GM23338 (cell line): ENCODE results near the gene NPAS3. TPM values are rescaled to one million over a fixed set of nuclear protein-coding genes. Genes with fewer than 3 reads are reported as not detected.

Experiments
- ATAC-seq: fragments of 200-7000 bp; cut with Tn5 transposase; 3 replicates; pipeline ENCODE4 v1.9.1; 2020
- DNase-seq: peaks from one replicate; pipeline ENCODE4 v3.0.0-alpha.2; 2015; ENCODE audit warnings: low spot score
- H2AFZ ChIP-seq: fragments of 200-600 bp; sonication (generic); 2 replicates; pipeline ENCODE4 v1.8.0; 2016; ENCODE audit warnings: antibody characterized with exemption, mild to moderate bottlenecking, moderate library complexity
- H3F3A ChIP-seq: fragments of 200-600 bp; sonication (generic); replicated peaks from 2 replicates; pipeline ENCODE4 v1.8.0; 2017; ENCODE audit warnings: antibody characterized with exemption, mixed run types, low read depth
- H3K27ac ChIP-seq: fragments of 200-600 bp; sonication (generic); 2 replicates; pipeline ENCODE4 v1.6.1; 2016; ENCODE audit warnings: low read depth
- H3K27me3 ChIP-seq: fragments of 200-600 bp; sonication (generic); 2 replicates; pipeline ENCODE4 v1.8.0; 2016; ENCODE audit warnings: mild to moderate bottlenecking, mixed run types, moderate library complexity; ENCODE audit not compliant: insufficient read depth
- H3K36me3 ChIP-seq: fragments of 200-600 bp; sonication (generic); 2 replicates; pipeline ENCODE4 v1.8.0; 2016; ENCODE audit warnings: mild to moderate bottlenecking; ENCODE audit not compliant: insufficient read depth
- H3K4me1 ChIP-seq: fragments of 200-600 bp; sonication (generic); 2 replicates; pipeline ENCODE4 v1.8.0; 2016; ENCODE audit warnings: mild to moderate bottlenecking, moderate library complexity; ENCODE audit not compliant: insufficient read depth
- H3K4me2 ChIP-seq: fragments of 200-600 bp; sonication (generic); 2 replicates; pipeline ENCODE4 v1.7.1; 2017; ENCODE audit warnings: mixed run types
- H3K4me3 ChIP-seq: fragments of 200-600 bp; sonication (generic); 2 replicates; pipeline ENCODE4 v1.6.1; 2016; ENCODE audit warnings: mixed run types
- H3K79me2 ChIP-seq: fragments of 200-600 bp; sonication (generic); replicated peaks from 2 replicates; pipeline ENCODE4 v1.8.0; 2017; ENCODE audit warnings: mild to moderate bottlenecking; ENCODE audit not compliant: insufficient read depth
- H3K9me2 ChIP-seq: fragments of 200-600 bp; sonication (generic); 2 replicates; pipeline ENCODE4 v1.8.0; 2017; ENCODE audit not compliant: insufficient read depth
- H4K20me1 ChIP-seq: fragments of 200-600 bp; sonication (generic); replicated peaks from 2 replicates; pipeline ENCODE4 v1.8.0; 2017; ENCODE audit warnings: mild to moderate bottlenecking; ENCODE audit not compliant: insufficient read depth
- H3K27ac Mint-ChIP-seq: 2 replicates; pipeline ENCODE4 v1.8.0; 2020; ENCODE audit warnings: inconsistent platforms, mild to moderate bottlenecking, moderate library complexity, mixed read lengths
- H3K27me3 Mint-ChIP-seq: 3 replicates; pipeline ENCODE4 v1.8.0; 2022; ENCODE audit warnings: low read depth, mild to moderate bottlenecking, moderate library complexity, mixed read lengths, inconsistent platforms; ENCODE audit not compliant: insufficient read depth, poor library complexity
- H3K36me3 Mint-ChIP-seq: 3 replicates; pipeline ENCODE4 v1.8.0; 2021; ENCODE audit warnings: low read depth, mild to moderate bottlenecking, inconsistent platforms, moderate library complexity, mixed read lengths
- H3K4me1 Mint-ChIP-seq: 3 replicates; pipeline ENCODE4 v1.8.0; 2020; ENCODE audit warnings: mild to moderate bottlenecking, inconsistent platforms, mixed read lengths
- H3K4me3 Mint-ChIP-seq: 3 replicates; pipeline ENCODE4 v1.8.0; 2021; ENCODE audit warnings: moderate library complexity, mild to moderate bottlenecking, inconsistent platforms, mixed read lengths
- H3K9me3 Mint-ChIP-seq: 3 replicates; pipeline ENCODE4 v1.8.0; 2020; ENCODE audit warnings: moderate library complexity, mild to moderate bottlenecking, inconsistent platforms, mixed read lengths
- CREB1 ChIP-seq: fragments of 250-450 bp; sonication (Bioruptor Pico); IDR thresholded peaks from 2 replicates; pipeline ENCODE4 v1.5.0; 2020; ENCODE audit warnings: low read depth, mild to moderate bottlenecking, moderate library complexity
- CTCF ChIP-seq, 2 experiments: fragments of 200-600 bp in 1 of 2; sonication (generic) in 1 of 2; conservative IDR thresholded peaks; 2 replicates each; pipeline versions ENCODE4 v1.5.1 to v1.6.1; 2016 to 2017; ENCODE audit warnings: antibody characterized with exemption in 2 of 2, low read depth in 2 of 2, mild to moderate bottlenecking in 2 of 2, moderate library complexity in 1 of 2
- ETS1 ChIP-seq: IDR thresholded peaks from 2 replicates; pipeline ENCODE4 v1.6.1; 2016; ENCODE audit warnings: antibody characterized with exemption
- EZH2 ChIP-seq: fragments of 200-600 bp; sonication (generic); IDR thresholded peaks from one replicate; pipeline ENCODE4 v1.8.0; 2017; ENCODE audit warnings: antibody characterized with exemption, mild to moderate bottlenecking, low read depth; ENCODE audit not compliant: unreplicated experiment
- EZH2phosphoT487 ChIP-seq: fragments of 200-600 bp; sonication (generic); IDR thresholded peaks from one replicate; pipeline ENCODE4 v1.8.1; 2018; ENCODE audit warnings: antibody characterized with exemption; ENCODE audit not compliant: unreplicated experiment
- JUNB ChIP-seq: IDR thresholded peaks from one replicate; pipeline ENCODE4 v1.6.1; 2016; ENCODE audit warnings: antibody characterized with exemption; ENCODE audit not compliant: unreplicated experiment
- NANOG ChIP-seq: IDR thresholded peaks from 2 replicates; pipeline ENCODE4 v1.6.1; 2016; ENCODE audit warnings: antibody characterized with exemption, borderline replicate concordance
- POLR2AphosphoS5 ChIP-seq: IDR thresholded peaks from 2 replicates; pipeline ENCODE4 v1.6.1; 2016; ENCODE audit warnings: antibody characterized with exemption, low read depth
- REST ChIP-seq: IDR thresholded peaks from one replicate; pipeline ENCODE4 v1.6.1; 2018; ENCODE audit warnings: antibody characterized with exemption; ENCODE audit not compliant: unreplicated experiment
- STAT1 ChIP-seq: IDR thresholded peaks from one replicate; pipeline ENCODE4 v1.6.1; 2016; ENCODE audit warnings: antibody characterized with exemption; ENCODE audit not compliant: unreplicated experiment
- ZNF114 ChIP-seq: fragments of 250-450 bp; sonication (Bioruptor Pico); IDR thresholded peaks from 2 replicates; pipeline ENCODE4 v1.5.0; 2020; ENCODE audit warnings: mild to moderate bottlenecking, moderate library complexity
- ZNF331 ChIP-seq: fragments of 250-450 bp; sonication (Bioruptor Pico); IDR thresholded peaks from 2 replicates; pipeline ENCODE4 v1.5.0; 2020; ENCODE audit warnings: low read depth, mild to moderate bottlenecking, moderate library complexity
- ZNF462 ChIP-seq: fragments of 250-450 bp; sonication (Bioruptor Pico); IDR thresholded peaks from 2 replicates; pipeline ENCODE4 v1.5.0; 2020; ENCODE audit warnings: mild to moderate bottlenecking, moderate library complexity
- polyA plus RNA-seq: library from polyadenylated mRNA; unstranded; fragments of >200 nt; fragmentation: Nextera tagmentation; extraction: Ambion mirVana; gene quantifications from 2 replicates; pipeline ENCODE4 v1.2.1, GENCODE V29; 2016
- total RNA-seq: library from RNA; depleted of rRNA; stranded (reverse); fragments of >200 nt; shearing (Covaris generic); gene quantifications from 2 replicates; pipeline ENCODE4 v1.2.3, GENCODE V29; 2014

Gene NPAS3
- total and polyA plus RNA-seq, 2 experiments from 2014 or later: 0.17 to 0.19 TPM

GRCh38 chr14:33736299-33736825, 797.7 kb downstream of the NPAS3 start:
- Mint-ChIP-seq H3K4me3 (no peak overlapping the region), H3K27ac (no peak overlapping the region), H3K27me3 (peaks cover 1% of the 10 kb centered on the region), H3K4me1 (peaks cover 18% of the 10 kb centered on the region), H3K36me3 (no peaks in the 10 kb centered on the region; the same call in 2 of the 3 replicates), H3K9me3 (no peaks in the 10 kb centered on the region; the same call in 2 of the 3 replicates)
- ATAC-seq (peak; percentile 65), DNase-seq (peak; percentile 40)
- Histone ChIP-seq H3K36me3 (no peaks in the 10 kb centered on the region), H3K9me2 (peaks cover 5% of the 10 kb centered on the region; the same call in 1 of the 2 replicates), H3K4me2 (peak overlapping the region; percentile 18), H3K79me2 (no peaks in the 10 kb centered on the region), H2AFZ (no peak overlapping the region), H3K27ac (peak overlapping the region; percentile 82), H3K4me1 (peaks cover 10% of the 10 kb centered on the region), H3K27me3 (no peaks in the 10 kb centered on the region), H3F3A (no peaks in the 10 kb centered on the region), H3K4me3 (no peak overlapping the region), H4K20me1 (no peaks in the 10 kb centered on the region)
- no peak for TF ChIP-seq ETS1
- no peak for TF ChIP-seq NANOG
- TF ChIP-seq STAT1: no peak
- no peak for TF ChIP-seq ZNF114 (CRISPR knock-in tag)
- no peak for TF ChIP-seq POLR2AphosphoS5
- TF ChIP-seq CTCF (conservative IDR thresholded peaks at IDR 0.05; ENCODE audit: low read depth in 2 of 2): no peak
- no peak for TF ChIP-seq ZNF331 (CRISPR knock-in tag)
- TF ChIP-seq JUNB: no peak
- no peak for TF ChIP-seq REST
- no peak for TF ChIP-seq EZH2
- no peak for TF ChIP-seq CREB1 (CRISPR knock-in tag)
- no peak for TF ChIP-seq ZNF462
- TF ChIP-seq EZH2phosphoT487: no peak
